ENCODE measurements around the gene ATP6V1G1. TPM values are rescaled to one million over a fixed set of nuclear protein-coding genes. Genes with fewer than 3 reads are reported as not detected.
"Not testable (repeated sequence)": the region's sequence is repeated elsewhere in the genome, so short reads cannot be mapped to it uniquely, and the experiment has no call there.

ATP6V1G1 gene
- total RNA-seq, 1 experiment from 2014 or later = 119 TPM

DNA sequence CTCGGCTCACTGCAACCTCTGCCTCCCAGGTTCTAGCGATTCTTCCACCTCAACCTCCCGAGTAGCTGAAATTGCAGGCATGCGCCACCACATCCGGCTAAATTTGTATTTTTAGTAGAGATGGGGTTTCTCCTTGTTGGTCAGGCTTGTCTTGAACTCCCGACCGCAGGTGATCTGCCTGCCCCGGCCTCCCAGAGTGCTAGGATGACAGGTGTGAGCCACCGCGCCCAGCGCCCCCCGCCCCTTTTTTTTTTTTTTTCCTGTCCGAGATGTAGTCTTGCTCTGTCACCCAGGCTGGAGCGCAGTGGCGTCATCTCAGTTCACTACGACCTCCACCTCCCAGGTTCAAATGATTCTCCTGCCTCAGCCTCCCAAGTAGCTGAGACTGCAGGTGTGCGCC, 6.6 kb downstream of the ATP6V1G1 start:
- Histone ChIP-seq H3K79me1 (ENCODE audit: insufficient read depth, low read depth, low read length, poor library complexity, severe bottlenecking) (peaks cover 14% of the 10 kb centered on the region), H3K4me1 (ENCODE audit: insufficient read depth, low read length) (peaks cover 3% of the 10 kb centered on the region; the same call in 1 of the 2 replicates), H2BK20ac (ENCODE audit: low read depth, low read length, poor library complexity, severe bottlenecking) (no peak overlapping the region), H3K79me2 (ENCODE audit: insufficient read depth, low read length) (peaks cover 32% of the 10 kb centered on the region), H2AK5ac (ENCODE audit: insufficient read length, low read length) (no peak overlapping the region), H3K18ac (ENCODE audit: insufficient read length, low read depth, low read length) (no peak overlapping the region), H3K14ac (ENCODE audit: insufficient read depth, low read length) (no peak overlapping the region), H2AFZ (ENCODE audit: low read length) (no peak overlapping the region), H3K27me3 (ENCODE audit: insufficient read depth, low read length) (no peaks in the 10 kb centered on the region), H3T11ph (ENCODE audit: low read length) (no peak overlapping the region), H3K4ac (ENCODE audit: low read depth, low read length) (no peak overlapping the region), H3K9ac (ENCODE audit: extremely low read depth, insufficient read length, low read length) (no peak overlapping the region), H4K5ac (ENCODE audit: insufficient read length, low read depth, low read length) (no peak overlapping the region), H3K56ac (ENCODE audit: insufficient read length, low read depth, low read length) (no peak overlapping the region), H2BK120ac (ENCODE audit: low read depth, low read length, poor library complexity, severe bottlenecking) (no peak overlapping the region), H2BK12ac (ENCODE audit: insufficient read length, low read depth, low read length) (no peak overlapping the region), H4K91ac (ENCODE audit: insufficient read length, low read depth, low read length) (no peak overlapping the region), H4K20me1 (ENCODE audit: control insufficient read depth, insufficient read depth, insufficient read length) (peaks cover 3% of the 10 kb centered on the region), H3K27ac (ENCODE audit: insufficient read length, low read depth, low read length) (no peak overlapping the region), H3K4me2 (ENCODE audit: insufficient read depth, insufficient read length, low read length) (no peak overlapping the region), H4K8ac (replicated peaks; ENCODE audit: insufficient read length, low read depth, low read length) (no peak overlapping the region), H2BK15ac (ENCODE audit: low read depth, low read length) (no peak overlapping the region), H3K23ac (ENCODE audit: insufficient read length, low read depth, low read length) (no peak overlapping the region), H3K23me2 (ENCODE audit: insufficient read length, low read depth, low read length, poor library complexity, severe bottlenecking) (no peaks in the 10 kb centered on the region), H2BK5ac (ENCODE audit: insufficient read length, low read length) (no peak overlapping the region), H3K9me3 (ENCODE audit: control insufficient read depth, low read depth, low read length) (no peaks in the 10 kb centered on the region)
- no peak overlapping the region for H3K4me3 Mint-ChIP-seq
- no peak for TF ChIP-seq CTCF (conservative IDR thresholded peaks at IDR 0.05)
- H3K27me3 Mint-ChIP-seq (ENCODE audit: low read depth) = no peaks in the 10 kb centered on the region
- H3K36me3 Mint-ChIP-seq (ENCODE audit: insufficient read depth in 1 of 3, low read depth in 3 of 3) = peaks cover 60 to 78% (median 68%) of the 10 kb centered on the region in 3 experiments
- H3K27ac Mint-ChIP-seq = no peak overlapping the region
- DNase-seq = no peak
- no peaks in the 10 kb centered on the region; a peak in 1 of 5 replicates for H3K9me3 Mint-ChIP-seq
- no CpG with 5 or more reads among the region's 17 CpGs for WGBS (ENCODE audit: extremely low coverage, insufficient read length, low lambda C conversion rate)
- H3K4me1 Mint-ChIP-seq = peaks cover 7 to 10% of the 10 kb centered on the region in 2 experiments

DNA sequence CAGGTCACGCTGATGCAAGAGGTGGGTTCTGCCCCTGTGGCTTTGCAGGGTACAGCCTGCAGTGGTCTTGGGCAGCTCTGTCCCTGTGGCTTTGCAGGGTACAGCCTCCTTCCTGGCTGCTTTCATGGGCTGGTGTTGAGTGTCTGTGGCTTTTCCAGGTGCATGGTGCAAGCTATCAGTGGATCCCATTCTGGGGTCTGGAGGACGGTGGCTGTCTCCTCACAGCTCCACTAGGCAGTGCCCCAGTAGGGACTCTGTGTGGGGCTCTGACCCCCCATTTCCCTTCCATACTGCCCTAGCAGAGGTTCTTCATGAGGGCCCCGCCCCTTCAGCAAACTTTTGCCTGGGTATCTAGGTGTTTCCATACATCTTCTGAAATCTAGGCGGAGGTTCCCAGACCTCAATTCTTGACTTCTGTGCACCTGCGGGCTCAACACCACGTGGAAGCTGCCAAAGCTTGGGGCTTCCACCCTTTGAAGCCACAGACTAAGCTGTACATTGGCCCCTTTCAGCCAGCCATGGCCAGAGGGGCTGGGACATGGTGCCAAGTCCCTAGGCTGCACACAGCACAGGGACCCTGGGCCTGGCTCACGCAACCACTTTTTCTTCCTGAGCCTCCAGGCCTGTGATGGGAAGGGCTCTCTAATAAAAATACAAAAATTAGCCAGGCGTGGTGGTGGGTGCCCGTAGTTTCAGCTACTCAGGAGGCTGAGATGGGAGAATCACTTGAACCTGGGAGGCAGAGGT, 13.1 kb downstream of the ATP6V1G1 start:
- H4K20me1 ChIP-seq (ENCODE audit: control insufficient read depth, insufficient read depth, insufficient read length); H3K9ac ChIP-seq (ENCODE audit: extremely low read depth, insufficient read length, low read length); H2BK15ac ChIP-seq (ENCODE audit: low read depth, low read length); H2AK5ac ChIP-seq (ENCODE audit: insufficient read length, low read length); H3K4ac ChIP-seq (ENCODE audit: low read depth, low read length); H3T11ph ChIP-seq (ENCODE audit: low read length); H3K4me2 ChIP-seq (ENCODE audit: insufficient read depth, insufficient read length, low read length); H3K18ac ChIP-seq (ENCODE audit: insufficient read length, low read depth, low read length); H3K27ac Mint-ChIP-seq; H2BK20ac ChIP-seq (ENCODE audit: low read depth, low read length, poor library complexity, severe bottlenecking); H4K5ac ChIP-seq (ENCODE audit: insufficient read length, low read depth, low read length); H2BK5ac ChIP-seq (ENCODE audit: insufficient read length, low read length); H3K14ac ChIP-seq (ENCODE audit: insufficient read depth, low read length); H3K4me1 Mint-ChIP-seq; H2BK120ac ChIP-seq (ENCODE audit: low read depth, low read length, poor library complexity, severe bottlenecking); H3K27me3 ChIP-seq (ENCODE audit: insufficient read depth, low read length); DNase-seq; H4K91ac ChIP-seq (ENCODE audit: insufficient read length, low read depth, low read length); H3K9me3 ChIP-seq (ENCODE audit: control insufficient read depth, low read depth, low read length); H4K8ac ChIP-seq (replicated peaks; ENCODE audit: insufficient read length, low read depth, low read length); H3K27ac ChIP-seq (ENCODE audit: insufficient read length, low read depth, low read length); H2BK12ac ChIP-seq (ENCODE audit: insufficient read length, low read depth, low read length); H2AFZ ChIP-seq (ENCODE audit: low read length); H3K4me1 ChIP-seq (ENCODE audit: insufficient read depth, low read length); H3K4me3 Mint-ChIP-seq; H3K23ac ChIP-seq (ENCODE audit: insufficient read length, low read depth, low read length); H3K56ac ChIP-seq (ENCODE audit: insufficient read length, low read depth, low read length); H3K79me1 ChIP-seq (ENCODE audit: insufficient read depth, low read depth, low read length, poor library complexity, severe bottlenecking); H3K27me3 Mint-ChIP-seq (ENCODE audit: low read depth); H3K79me2 ChIP-seq (ENCODE audit: insufficient read depth, low read length); H3K23me2 ChIP-seq (ENCODE audit: insufficient read length, low read depth, low read length, poor library complexity, severe bottlenecking): not testable (repeated sequence)
- H3K9me3 Mint-ChIP-seq = peaks cover 9 to 12% of the 10 kb centered on the region in 2 experiments
- no CpG with 5 or more reads among the region's 9 CpGs for WGBS (ENCODE audit: extremely low coverage, insufficient read length, low lambda C conversion rate)
- peaks cover 53 to 61% (median 59%) of the 10 kb centered on the region in 3 experiments for H3K36me3 Mint-ChIP-seq (ENCODE audit: insufficient read depth in 1 of 3, low read depth in 3 of 3)
